GM18858 (cell line): Measurements from ENCODE around the gene SLC26A8.
"Not testable (repeated sequence)": the region's sequence is repeated elsewhere in the genome, so short reads cannot be mapped to it uniquely, and the experiment has no call there.

ENCODE experiments used
- ATAC-seq: cut with Tn5 transposase; IDR thresholded peaks from one replicate; pipeline ENCODE4 v1.9.1; 2021; ENCODE audit not compliant: unreplicated experiment

The SLC26A8 gene

DNA sequence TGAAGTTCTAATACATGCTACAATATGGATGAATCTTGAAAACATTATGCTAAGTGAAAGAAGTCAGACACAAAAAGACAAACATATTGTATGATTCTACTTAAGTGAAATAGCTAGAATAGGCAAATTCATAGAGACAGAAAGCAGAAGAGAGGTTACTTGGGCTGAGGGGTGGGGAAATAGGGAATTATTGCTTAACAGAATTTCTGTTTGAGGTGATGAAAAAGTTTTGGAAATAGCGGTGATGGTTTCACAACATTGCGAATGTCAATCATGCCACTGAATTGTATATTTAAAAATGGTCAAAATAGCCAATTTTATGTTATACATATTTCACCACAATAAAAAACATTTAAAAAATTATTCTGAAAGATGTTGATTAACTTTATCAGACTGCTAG is 6.1 kb downstream of the SLC26A8 start:
- no peak for ATAC-seq

DNA sequence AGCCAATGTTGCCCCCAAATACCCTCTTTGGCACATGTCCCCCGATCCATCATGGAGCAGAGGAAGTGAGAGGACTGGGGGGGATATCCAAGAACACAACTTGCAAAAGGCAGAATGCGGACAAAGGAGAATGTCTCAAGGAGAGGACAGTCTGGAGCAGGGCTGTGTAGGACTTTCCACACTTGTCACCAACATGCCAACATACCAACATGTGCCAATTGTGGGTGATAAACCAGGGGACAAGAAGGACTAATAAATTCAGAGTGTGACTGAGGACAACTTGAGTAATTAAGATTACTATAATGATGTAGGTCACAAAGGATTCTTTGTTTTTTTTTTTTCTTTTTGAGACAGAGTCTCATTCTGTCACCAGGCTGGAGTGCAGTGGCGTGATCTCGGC is 8.8 kb downstream of the SLC26A8 start:
- no peak for ATAC-seq

DNA sequence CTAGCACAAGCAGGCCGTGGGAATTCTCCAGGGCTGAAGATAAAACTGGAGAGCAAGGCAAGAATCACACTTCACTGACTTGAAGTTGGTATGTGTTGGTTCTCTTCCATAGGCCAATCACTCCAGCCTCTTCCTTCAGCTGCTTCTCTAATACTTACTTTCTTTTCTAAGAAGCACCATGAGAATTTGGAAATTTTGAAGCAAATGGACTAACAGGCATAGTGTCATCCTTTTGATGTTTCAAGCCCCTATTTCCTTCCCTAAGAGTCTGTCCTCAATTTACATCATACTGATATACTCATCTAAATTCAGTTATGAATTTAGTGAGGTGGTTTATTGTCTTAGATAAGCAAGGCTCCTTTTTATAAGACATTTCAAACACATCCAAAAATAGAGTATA is 24.0 kb downstream of the SLC26A8 start:
- ATAC-seq = no peak

DNA sequence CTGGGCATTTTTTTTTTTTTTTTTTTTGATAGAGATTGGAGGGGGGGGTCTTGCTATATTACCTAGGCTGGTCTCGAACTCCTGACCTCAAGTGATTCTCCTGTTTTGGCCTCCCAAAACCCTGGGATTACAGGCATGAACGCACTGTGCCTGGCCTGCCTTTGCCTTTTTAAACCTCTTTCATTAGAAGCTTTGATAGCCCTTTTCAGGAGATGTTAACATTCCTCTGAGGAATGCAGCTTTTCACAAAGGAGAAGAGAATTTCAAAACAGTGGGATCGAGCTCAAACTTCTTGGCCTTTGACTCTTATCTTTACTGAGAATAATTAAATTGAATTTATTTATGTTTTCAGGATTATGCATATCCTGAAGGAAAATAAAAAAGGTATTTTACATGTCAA is 31.3 kb downstream of the SLC26A8 start:
- ATAC-seq = no peak

DNA sequence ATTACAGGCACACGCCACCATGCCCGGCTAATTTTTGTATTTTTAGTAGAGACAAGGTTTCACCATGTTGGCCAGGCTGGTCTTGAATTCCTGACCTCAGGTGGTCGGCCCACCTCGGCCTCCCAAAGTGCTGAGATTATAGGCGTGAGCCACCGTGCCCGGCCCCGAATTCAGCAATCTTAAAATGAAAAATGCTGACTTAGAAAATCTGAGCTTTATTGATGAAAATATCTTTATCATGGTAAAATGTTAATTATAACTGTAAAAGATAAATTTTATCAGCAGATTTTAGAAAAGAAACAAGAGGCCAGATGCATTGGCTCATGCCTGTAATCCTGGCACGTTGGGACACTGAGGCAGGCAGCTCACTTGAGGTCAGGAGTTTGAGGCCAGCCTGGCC is 36.4 kb downstream of the SLC26A8 start:
- not testable (repeated sequence) for ATAC-seq

DNA sequence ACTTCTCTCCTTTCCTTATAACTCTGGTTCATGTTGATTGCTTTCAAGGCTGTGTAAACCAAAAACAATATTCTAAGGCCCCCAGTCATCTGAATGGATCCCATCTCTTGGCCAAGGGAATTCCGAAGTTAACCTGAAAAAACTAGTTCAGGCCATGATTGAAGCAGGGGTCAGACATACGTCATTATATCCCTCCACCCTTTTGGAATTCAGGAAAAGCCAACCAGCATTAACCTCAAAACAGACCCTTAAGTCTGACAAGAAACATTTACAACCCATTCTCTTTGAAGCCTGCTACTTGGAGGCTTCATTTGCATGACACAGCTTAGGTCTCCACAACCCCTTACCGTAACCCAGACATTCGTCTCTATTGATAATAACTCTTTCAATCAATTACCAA is 39.7 kb downstream of the SLC26A8 start:
- ATAC-seq = no peak

DNA sequence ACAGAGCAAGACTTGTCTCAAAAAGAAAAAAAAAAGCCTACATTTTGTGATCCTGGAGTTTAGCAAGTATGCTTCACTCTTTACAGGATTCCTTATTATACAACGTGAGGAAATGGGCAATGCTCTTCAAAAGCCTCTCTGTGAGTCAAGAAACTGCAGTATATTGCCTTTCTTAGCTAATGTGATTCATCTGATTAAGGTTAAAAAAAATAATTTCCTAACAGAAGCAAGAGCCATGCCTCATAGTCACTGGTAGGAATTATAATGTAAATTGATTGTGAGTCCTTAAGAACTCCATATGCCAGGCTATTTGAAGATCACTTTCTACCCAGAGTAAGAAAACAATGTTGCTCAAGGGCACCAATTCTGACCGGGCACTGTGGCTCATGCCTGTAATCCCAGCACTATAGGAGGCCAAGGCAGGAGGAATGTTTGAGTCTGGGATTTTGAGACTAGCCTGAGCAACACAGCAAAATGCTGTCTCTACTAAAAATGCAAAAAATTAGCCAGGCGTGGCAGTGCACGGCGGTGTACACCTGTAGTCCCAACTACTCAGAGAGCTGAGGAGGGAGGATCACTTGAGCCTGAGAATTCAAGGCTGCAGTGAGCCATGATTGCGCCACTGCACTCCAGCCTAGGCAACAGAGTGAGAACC is 43.3 kb downstream of the SLC26A8 start:
- no peak for ATAC-seq

DNA sequence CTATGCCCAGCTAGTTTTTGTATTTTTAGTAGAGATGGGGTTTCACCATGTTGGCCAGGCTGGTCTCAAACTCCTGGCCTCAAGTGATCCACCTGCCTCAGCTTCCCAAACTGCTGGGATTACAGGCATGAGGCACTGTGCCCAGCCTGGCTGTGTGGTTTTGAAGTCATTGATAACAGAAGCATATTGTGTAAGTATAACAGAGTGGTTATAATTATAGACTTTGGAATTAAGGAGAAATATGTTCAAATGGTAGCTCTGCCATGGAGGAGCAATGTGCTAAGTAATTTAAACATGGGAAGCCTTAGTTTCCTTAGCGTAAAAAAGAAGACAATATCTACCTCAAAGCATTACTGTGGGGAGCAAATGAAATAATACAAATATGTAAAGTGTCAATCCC is 44.3 kb downstream of the SLC26A8 start:
- ATAC-seq = not testable (repeated sequence)

DNA sequence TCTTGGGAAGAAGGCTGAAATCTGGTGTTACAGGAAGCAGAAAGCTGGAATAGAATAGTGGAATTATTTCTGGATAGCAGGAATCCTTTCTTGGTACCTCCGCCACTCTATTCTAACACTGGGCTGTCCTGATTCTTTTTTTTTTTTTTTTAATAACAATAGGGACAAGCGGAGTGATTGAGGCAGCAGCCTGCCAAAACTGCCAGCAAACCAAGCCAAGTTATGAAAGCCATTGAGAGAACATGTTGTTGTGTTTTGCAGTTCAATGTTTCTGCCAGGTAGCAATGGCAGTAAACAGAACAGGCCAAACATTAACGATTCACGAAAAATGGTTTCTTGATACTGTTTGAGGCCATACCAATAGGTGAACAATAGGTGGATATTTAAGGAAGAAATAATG is 47.1 kb downstream of the SLC26A8 start:
- ATAC-seq = no peak

DNA sequence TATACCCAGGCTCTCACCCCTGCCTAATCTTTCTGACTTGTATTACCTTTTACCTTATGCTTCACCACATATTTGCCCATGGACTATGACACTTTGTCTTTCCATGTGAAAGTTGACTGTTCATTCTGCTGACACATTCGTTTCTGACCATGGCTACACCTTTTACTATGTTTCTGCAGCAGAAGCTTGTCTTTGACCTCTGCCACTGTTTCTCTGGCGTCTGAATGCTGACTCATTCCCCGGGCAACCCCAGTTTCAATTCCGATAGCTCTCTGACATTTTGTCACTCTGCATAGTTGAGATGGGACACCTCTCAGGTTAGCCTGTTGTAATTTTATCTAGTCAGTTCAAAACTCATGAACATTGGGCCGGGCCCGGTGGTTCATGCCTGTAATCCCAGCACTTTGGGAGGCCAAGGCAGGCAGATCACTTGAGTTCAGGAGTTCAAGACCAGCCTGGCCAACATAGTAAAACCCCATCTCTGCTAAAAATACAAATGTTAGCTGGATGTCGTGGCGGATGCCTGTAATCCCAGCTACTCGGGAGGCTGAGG is 50.7 kb downstream of the SLC26A8 start:
- ATAC-seq = peak; percentile 62

DNA sequence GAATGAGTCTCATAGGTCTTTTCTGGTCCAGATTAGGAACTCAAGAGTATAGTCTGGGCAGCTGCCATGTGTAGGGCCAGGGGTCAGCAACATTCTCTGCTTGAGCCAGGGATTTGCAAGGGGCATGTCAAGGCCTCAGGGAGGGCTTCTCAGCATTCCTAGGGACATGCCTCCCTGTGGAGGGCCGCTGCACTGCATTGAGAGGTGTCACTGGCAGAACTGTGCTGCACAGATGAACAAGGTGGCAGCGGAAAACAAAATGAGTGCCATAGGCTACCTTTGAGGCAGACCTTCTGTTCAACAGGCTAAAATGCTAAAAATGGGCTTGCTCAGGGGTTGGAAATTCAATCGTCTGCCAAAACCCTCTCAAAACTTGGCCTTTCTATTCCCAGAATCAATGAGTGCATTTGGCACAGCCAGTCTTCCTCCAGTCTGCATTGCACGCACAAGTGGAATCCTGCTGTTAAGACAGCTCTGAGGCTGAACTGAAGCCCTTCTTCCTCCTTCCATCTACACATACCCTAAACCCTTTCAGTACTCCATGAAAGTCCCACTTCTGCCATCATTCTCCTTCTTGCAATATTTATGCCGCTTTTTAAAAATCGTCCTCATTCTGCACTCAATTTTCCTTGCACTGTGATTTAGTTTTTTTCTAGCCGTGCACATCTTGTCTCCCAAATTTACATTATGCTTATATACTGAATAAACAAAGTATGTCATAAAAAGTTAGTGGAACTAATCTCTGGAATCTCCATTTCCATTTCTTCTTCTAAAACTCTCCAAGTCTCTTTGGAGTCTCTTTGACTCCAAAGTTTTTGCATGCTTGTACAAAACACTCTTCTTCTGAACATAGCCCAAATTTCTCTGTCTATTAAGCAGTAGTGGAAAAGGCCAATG is 51.7 kb downstream of the SLC26A8 start:
- no peak for ATAC-seq

DNA sequence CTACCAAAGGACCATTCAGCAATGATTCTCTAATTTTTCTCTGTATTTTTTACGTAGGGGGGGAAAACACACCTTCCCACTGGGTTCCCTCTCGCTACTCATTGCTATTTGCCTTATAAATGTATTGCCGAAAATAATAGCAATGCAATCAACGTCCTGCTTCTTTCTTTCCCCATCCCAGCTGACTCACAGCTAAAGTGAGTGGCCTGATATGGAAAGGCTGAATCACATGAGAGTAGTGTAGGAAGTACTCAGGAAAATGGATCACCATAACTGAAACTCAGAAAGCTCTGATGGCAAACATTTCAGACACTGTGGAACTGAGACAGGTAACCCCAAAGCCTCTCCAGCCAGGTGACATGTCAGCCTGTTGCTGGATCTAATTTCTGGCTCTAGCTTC is 54.3 kb downstream of the SLC26A8 start:
- ATAC-seq = no peak

DNA sequence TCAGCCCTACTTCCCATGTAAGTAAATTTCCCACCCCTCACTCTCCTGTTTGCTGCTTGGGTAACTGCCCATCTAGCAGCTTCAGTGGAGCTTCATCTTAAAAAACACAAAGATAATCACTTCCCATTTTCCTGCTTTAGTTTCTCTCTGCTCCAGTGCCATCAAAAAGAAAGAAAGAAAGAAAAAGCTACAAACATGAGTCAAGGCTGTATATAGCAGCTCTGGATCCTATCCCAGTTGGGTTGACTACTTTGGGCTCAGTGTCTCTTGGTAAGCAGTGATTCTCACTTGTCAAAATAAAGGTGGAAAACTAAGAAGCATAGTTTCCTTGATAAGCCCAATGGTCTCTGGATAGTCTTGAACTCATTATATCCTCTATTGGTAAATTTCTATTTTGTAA is 54.8 kb downstream of the SLC26A8 start:
- no peak for ATAC-seq

DNA sequence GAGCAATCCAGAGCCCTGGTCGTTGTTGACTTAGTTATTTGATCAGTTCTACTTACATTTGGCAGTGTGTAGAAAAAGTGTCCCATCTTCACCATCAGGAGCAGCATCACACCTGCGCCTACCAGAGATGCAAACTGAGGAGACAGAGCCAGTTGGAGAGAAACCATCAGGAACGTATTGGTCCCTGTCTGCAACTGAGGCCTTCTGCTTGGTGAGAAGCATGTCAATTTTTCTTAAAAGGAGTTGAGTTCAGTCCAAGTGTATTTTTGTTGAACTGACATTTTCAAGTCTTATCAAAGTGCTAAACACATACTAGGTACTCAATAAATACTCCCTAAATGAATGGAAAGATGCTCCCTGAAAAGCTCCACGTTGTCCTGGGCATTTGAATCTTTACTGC is 55.6 kb downstream of the SLC26A8 start:
- no peak for ATAC-seq

DNA sequence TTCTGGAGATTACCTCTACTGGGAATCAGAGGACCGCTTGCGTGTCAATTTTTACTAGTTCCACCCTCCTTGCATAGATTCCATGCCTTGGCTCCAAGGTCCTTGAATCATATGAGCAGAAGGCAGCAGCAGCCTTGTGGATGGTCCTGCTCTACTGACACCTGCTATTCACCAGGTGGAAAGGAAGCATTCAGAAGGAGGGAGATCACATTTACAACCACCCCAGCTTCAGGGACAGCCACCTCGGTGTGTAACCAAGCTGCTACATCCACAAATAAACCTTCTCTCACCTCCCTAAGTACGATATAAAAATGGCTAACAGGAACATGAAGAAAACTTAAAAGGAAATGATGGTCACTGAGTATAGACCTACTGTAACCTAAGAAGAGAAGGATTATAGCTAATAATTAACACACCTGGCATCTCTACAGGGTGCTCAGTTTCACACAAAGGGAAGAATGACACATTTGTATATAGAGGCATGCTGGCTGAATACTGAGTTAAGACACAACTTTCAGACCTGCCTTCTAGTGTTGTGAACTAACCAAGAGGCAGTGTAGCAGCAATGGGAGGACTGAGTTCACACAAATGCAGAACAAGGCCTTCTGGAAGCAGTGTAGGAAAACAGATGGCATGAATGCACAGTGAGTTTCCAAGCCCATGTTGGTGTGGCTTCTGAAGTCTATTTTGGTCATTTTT is 57.2 kb downstream of the SLC26A8 start:
- ATAC-seq = no peak

DNA sequence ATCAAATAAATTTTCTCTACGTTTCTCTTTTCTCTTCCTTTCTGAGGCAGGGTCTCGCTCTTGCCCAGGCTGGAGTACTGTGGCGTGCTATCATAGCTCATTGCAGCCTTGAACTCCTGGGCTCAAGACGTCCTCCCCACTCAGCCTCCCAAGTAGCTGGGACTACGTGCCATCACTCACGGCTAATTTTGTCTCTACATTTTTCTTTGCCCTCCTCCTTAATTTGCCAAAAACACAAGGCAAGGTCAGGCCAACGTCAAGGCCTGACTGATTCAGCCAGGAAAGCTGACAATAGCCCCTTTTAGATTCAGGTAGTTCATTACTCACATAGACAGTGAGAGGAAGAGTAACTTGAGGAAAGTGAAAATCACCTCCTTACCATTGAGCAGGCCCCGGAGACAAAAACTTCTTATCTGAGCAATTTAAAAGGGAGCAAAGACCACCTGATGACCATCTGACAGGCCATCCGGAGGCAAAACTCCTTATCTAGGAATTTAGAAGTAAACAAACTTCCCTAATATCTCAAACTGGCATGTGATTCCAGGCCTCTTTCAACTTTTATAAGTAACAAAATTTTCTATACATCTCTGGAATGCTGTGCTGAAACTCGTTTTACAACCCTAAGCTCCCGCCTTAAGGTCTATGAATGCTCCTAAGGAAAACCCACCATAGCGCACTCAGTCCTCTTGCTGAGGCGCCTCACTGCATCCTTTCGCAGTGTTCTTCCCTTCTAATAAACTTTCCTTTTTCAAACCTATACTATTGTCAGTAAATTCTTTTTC is 61.5 kb downstream of the SLC26A8 start:
- no peak for ATAC-seq

DNA sequence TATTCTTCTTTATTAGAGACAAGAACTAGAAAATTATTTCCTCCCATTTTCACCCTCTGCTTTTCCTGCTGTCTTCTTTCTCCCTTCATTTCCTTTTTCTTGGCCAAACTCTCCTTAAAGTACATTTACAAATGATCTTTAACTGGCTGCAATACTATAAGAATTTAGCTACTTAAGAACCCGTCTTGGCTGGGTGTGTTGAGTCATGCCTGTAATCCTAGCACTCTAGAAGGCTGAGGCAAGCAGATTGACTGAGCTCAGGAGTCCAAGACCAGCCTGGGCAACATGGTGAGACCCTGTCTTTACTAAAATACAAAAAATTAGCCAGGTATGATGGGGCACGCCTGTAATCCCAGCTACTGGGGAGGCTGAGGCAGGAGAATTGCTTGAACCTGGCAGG is 64.3 kb downstream of the SLC26A8 start:
- ATAC-seq = no peak

DNA sequence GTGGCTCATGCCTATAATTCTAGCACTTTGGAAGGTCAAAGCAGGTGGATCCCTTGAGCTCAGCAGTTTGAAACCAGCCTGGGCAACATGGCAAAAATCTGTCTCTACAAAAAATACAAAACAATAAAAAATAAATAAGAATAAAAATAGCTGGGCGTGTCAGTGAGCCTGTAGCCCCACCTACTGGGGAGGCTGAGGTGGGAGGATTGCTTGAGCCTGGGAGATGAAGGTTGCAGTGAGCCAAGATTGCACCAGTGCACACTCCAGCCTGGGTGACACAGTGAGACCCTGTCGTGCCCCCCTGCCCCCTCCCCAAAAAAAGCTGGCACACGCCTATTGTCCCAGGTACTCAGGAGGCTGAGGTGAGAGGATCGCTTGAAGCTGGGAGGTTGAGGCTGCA is 68.5 kb downstream of the SLC26A8 start:
- ATAC-seq = no peak

DNA sequence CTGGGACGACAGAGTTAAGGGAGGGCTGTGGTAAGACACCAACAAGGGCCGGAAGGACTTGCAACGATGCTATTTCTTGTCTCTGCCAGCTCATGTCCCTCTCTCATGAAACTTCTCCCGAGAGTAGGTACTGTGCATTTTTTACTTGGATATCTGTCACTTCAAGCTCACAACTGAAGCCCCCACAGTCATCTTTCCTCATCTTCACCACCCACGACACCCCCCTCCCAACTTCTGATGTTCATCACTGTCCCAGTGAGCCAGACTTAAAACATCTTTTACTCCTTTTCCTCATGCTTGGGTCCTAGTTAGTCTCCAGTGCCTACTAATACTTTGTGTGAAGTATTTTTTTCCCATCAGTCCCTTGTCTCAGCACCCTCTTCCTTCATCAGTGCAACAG is 68.9 kb downstream of the SLC26A8 start:
- ATAC-seq = no peak

DNA sequence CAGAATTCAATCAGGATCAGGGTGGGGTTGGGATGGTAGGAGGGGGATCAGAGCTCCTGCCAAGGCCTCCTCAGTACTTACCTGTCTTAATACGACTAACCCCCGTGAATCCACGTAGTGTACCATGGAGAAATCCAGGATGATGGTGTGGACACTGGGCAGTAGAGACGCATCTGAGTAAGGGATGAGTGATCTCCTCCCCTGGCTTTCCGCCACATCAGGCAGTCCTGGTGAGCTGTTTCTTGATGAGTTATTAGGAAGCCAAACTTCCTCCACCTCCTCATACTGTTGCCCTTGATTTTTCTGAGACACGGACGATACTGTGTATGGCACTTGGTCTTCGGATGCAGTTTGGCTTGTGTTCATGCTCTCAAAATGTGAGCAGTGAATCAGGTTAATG is 69.4 kb downstream of the SLC26A8 start:
- no peak for ATAC-seq

DNA sequence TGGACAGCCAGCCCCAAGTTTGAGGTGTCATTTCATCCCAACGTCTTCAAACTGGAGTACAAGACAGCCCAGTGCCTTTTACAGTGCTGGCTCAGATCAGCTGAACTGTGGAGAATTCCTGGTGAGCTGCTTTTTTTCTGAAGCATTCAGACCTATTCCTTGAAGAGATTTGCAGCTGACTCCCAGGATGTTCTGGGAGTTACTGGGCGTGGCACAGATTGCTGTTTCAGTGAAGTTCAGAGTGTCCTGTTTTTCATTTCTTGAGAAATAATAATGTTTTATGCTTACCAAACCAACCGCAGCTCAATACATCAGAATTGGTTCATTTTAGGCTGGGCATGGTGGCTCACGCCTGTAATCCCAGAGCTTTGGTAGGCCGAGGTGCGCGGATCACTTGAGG is 70.1 kb downstream of the SLC26A8 start:
- no peak for ATAC-seq
